ENCODE results near the gene DEFB132. TPM values are rescaled to one million over a fixed set of nuclear protein-coding genes. Genes with fewer than 3 reads are reported as not detected.

The DEFB132 gene
- total and polyA plus RNA-seq, 2 of the 13 experiments (the other 11 are each of a cell fraction or from before 2014, with no cell fraction given) = not detected

DNA sequence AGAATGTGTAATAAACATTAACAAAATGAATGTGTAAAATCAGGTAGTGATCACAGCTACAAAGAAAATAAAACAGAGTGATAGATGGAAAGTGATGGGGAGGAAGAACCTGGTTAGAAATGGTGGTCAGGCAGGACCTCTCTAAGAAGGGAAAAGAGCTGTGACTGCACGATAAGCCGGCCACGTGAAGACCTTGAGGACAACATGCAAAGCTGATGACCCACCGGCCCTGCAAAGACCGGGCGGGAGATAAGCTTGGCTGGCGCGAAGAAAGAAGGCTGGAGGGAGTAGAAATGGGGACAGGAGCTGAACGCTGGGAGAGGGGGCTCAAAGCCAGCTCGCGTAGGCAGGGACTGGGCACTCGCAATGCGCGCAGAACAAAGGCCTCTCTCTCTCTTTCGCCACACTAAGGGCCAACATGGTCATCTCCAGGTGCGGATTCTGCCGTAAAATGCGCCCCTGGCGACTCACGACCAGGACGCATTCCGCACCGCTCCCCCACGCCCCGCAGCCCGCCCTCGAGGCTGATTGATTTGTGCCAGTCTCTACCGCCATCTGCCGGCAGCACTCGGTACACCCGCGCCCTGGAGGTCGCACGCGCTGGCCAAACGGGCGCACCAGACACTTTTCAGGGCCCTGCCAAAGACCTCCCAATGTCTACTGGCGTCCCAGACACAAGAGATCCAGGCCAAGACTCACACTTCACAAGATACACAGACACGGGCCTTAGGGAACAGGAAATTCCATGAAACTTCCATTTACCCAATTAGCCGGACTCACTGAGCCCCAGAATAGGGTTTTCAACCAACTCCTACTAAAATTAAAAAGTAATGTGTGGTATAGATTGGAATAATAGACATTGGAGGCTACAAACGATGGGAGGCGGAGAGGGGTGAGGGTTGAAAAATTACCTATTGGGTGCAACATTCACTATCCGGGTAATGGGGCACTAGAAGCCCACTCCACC lies 9.4 kb downstream of the DEFB132 start (continued):
- TF ChIP-seq, protein P1, sequence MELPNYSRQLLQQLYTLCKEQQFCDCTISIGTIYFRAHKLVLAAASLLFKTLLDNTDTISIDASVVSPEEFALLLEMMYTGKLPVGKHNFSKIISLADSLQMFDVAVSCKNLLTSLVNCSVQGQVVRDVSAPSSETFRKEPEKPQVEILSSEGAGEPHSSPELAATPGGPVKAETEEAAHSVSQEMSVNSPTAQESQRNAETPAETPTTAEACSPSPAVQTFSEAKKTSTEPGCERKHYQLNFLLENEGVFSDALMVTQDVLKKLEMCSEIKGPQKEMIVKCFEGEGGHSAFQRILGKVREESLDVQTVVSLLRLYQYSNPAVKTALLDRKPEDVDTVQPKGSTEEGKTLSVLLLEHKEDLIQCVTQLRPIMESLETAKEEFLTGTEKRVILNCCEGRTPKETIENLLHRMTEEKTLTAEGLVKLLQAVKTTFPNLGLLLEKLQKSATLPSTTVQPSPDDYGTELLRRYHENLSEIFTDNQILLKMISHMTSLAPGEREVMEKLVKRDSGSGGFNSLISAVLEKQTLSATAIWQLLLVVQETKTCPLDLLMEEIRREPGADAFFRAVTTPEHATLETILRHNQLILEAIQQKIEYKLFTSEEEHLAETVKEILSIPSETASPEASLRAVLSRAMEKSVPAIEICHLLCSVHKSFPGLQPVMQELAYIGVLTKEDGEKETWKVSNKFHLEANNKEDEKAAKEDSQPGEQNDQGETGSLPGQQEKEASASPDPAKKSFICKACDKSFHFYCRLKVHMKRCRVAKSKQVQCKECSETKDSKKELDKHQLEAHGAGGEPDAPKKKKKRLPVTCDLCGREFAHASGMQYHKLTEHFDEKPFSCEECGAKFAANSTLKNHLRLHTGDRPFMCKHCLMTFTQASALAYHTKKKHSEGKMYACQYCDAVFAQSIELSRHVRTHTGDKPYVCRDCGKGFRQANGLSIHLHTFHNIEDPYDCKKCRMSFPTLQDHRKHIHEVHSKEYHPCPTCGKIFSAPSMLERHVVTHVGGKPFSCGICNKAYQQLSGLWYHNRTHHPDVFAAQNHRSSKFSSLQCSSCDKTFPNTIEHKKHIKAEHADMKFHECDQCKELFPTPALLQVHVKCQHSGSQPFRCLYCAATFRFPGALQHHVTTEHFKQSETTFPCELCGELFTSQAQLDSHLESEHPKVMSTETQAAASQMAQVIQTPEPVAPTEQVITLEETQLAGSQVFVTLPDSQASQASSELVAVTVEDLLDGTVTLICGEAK (IDR thresholded peaks at IDR 0.05) = no peak
- TF ChIP-seq, protein P1 (CRISPR knock-in tag; IDR thresholded peaks at IDR 0.05) = peak; percentile 93
- TF ChIP-seq ZNF235 (CRISPR knock-in tag; IDR thresholded peaks at IDR 0.05; ENCODE audit: borderline replicate concordance) (peak; percentile 52; the same call in 1 of the 2 replicates), BRD4 (CRISPR knock-in tag; IDR thresholded peaks at IDR 0.05) (peak; percentile 89), HDAC1 (CRISPR knock-in tag; IDR thresholded peaks at IDR 0.05) (peak; percentile 52), ZNF883 (CRISPR knock-in tag; IDR thresholded peaks at IDR 0.05; ENCODE audit: not compliant biosample characterization) (peak; percentile 92), SYNCRIP (IDR thresholded peaks at IDR 0.05; ENCODE audit: insufficient read depth, low read depth, low read length) (no peak), TBP (CRISPR knock-in tag; IDR thresholded peaks at IDR 0.05) (no peak), SP2 (CRISPR knock-in tag; IDR thresholded peaks at IDR 0.05) (peak; percentile 37; the same call in 1 of the 2 replicates), HES4 (CRISPR knock-in tag; IDR thresholded peaks at IDR 0.05; ENCODE audit: borderline replicate concordance) (peak; percentile 96), ZEB1 (IDR thresholded peaks at IDR 0.05; ENCODE audit: insufficient replicate concordance, low read depth) (peak; percentile 83), ZNF296 (CRISPR knock-in tag; conservative IDR thresholded peaks at IDR 0.05) (peak; percentile 92), RBM22 (optimal IDR thresholded peaks at IDR 0.05; ENCODE audit: low read length) (no peak), ATF7-NPFF (CRISPR knock-in tag; IDR thresholded peaks at IDR 0.05; ENCODE audit: low read depth) (peak; percentile 96), ZBTB25 (CRISPR knock-in tag; IDR thresholded peaks at IDR 0.05) (peak; percentile 95), ZFP41 (CRISPR knock-in tag; IDR thresholded peaks at IDR 0.05; ENCODE audit: borderline replicate concordance) (peak; percentile 97; the same call in 1 of the 2 replicates)
- TF ChIP-seq, protein P2, sequence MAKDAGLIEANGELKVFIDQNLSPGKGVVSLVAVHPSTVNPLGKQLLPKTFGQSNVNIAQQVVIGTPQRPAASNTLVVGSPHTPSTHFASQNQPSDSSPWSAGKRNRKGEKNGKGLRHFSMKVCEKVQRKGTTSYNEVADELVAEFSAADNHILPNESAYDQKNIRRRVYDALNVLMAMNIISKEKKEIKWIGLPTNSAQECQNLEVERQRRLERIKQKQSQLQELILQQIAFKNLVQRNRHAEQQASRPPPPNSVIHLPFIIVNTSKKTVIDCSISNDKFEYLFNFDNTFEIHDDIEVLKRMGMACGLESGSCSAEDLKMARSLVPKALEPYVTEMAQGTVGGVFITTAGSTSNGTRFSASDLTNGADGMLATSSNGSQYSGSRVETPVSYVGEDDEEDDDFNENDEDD (CRISPR knock-in tag; IDR thresholded peaks at IDR 0.05; ENCODE audit: borderline replicate concordance) = peak; percentile 89

All from HepG2 (cell line).